Neuronal stem cell (in vitro differentiated cells): ENCODE results near the gene ZFYVE28.

Experiments used
- DNase-seq: peaks from one replicate; pipeline ENCODE4 v3.0.0-alpha.2; 2013; ENCODE audit warnings: low spot score
- H2AFZ ChIP-seq: one replicate; pipeline ENCODE4 v1.6.1; 2013; ENCODE audit warnings: mild to moderate bottlenecking, low read length, inconsistent platforms
- H2AK5ac ChIP-seq: 2 replicates; pipeline ENCODE4 v1.6.1; 2013; ENCODE audit warnings: low read depth, mild to moderate bottlenecking, inconsistent platforms, low read length, moderate library complexity, mixed read lengths
- H2BK120ac ChIP-seq: 2 replicates; pipeline ENCODE4 v1.6.1; 2013; ENCODE audit warnings: low read depth, mild to moderate bottlenecking, inconsistent platforms, low read length, moderate library complexity, mixed read lengths
- H2BK12ac ChIP-seq: one replicate; pipeline ENCODE4 v1.6.1; 2013; ENCODE audit warnings: low read length, inconsistent platforms
- H2BK15ac ChIP-seq: 2 replicates; pipeline ENCODE4 v1.6.1; 2013; ENCODE audit warnings: mild to moderate bottlenecking, low read length, inconsistent platforms, mixed read lengths
- H2BK5ac ChIP-seq: one replicate; pipeline ENCODE4 v1.6.1; 2013; ENCODE audit warnings: inconsistent platforms, mild to moderate bottlenecking, low read length, moderate library complexity
- H3K14ac ChIP-seq: one replicate; pipeline ENCODE4 v1.6.1; 2013; ENCODE audit warnings: low read length, inconsistent platforms
- H3K18ac ChIP-seq: 2 replicates; pipeline ENCODE4 v1.6.1; 2013; ENCODE audit warnings: low read length, inconsistent platforms
- H3K23ac ChIP-seq: 2 replicates; pipeline ENCODE4 v1.6.1; 2013; ENCODE audit warnings: low read depth, mild to moderate bottlenecking, mixed read lengths, low read length, inconsistent platforms; ENCODE audit not compliant: poor library complexity
- H3K27ac ChIP-seq: replicated peaks from 3 replicates; pipeline ENCODE4 v1.5.1; 2013; ENCODE audit warnings: low read length, inconsistent platforms
- H3K27me3 ChIP-seq, 3 experiments: 2 replicates each; pipeline ENCODE4 v1.6.1; 2013; ENCODE audit warnings: low read length in 3 of 3, mild to moderate bottlenecking in 2 of 3, inconsistent platforms in 1 of 3, low read depth in 1 of 3, mixed read lengths in 1 of 3, moderate library complexity in 1 of 3; ENCODE audit not compliant: control insufficient read depth in 3 of 3, insufficient read depth in 3 of 3
- H3K36me3 ChIP-seq, 2 donors: replicated peaks in 1 of 2; 2 replicates each; pipeline ENCODE4 v1.6.1; 2013; ENCODE audit warnings: low read length in 2 of 2; ENCODE audit not compliant: control insufficient read depth in 2 of 2, insufficient read depth in 2 of 2
- H3K4ac ChIP-seq: 2 replicates; pipeline ENCODE4 v1.6.1; 2013; ENCODE audit warnings: inconsistent platforms, mild to moderate bottlenecking, low read length, moderate library complexity
- H3K4me1 ChIP-seq, 2 donors: 1 replicate in 1 of 2; 2 replicates in 1 of 2; pipeline ENCODE4 v1.6.1; 2013; ENCODE audit warnings: low read length in 2 of 2, low read depth in 1 of 2; ENCODE audit not compliant: control insufficient read depth in 2 of 2, insufficient read depth in 1 of 2
- H3K4me2 ChIP-seq: one replicate; pipeline ENCODE4 v1.6.1; 2013; ENCODE audit warnings: mild to moderate bottlenecking, low read length, inconsistent platforms; ENCODE audit not compliant: insufficient read depth, poor library complexity, severe bottlenecking
- H3K4me3 ChIP-seq, 2 donors: 2 replicates each; pipeline ENCODE4 v1.5.1; 2013; ENCODE audit warnings: low read length in 2 of 2, mild to moderate bottlenecking in 2 of 2, inconsistent platforms in 1 of 2, moderate library complexity in 1 of 2
- H3K79me1 ChIP-seq: one replicate; pipeline ENCODE4 v1.6.1; 2013; ENCODE audit warnings: low read depth, mild to moderate bottlenecking, inconsistent platforms, low read length, moderate library complexity
- H3K9ac ChIP-seq: one replicate; pipeline ENCODE4 v1.6.1; 2013; ENCODE audit warnings: mild to moderate bottlenecking, low read depth, low read length, inconsistent platforms; ENCODE audit not compliant: poor library complexity
- H3K9me3 ChIP-seq, 2 donors: replicated peaks in 1 of 2; 2 replicates each; pipeline versions ENCODE3 to v1.6.1; 2013; ENCODE audit warnings: low read length in 2 of 2, mild to moderate bottlenecking in 2 of 2, inconsistent platforms in 1 of 2, low read depth in 1 of 2, mixed read lengths in 1 of 2, moderate library complexity in 1 of 2; ENCODE audit not compliant: control insufficient read depth in 2 of 2, insufficient read depth in 1 of 2
- H4K8ac ChIP-seq: one replicate; pipeline ENCODE4 v1.6.1; 2013; ENCODE audit warnings: low read depth, mild to moderate bottlenecking, inconsistent platforms, low read length, moderate library complexity
- H4K91ac ChIP-seq: one replicate; pipeline ENCODE4 v1.6.1; 2013; ENCODE audit warnings: low read length, low read depth, mild to moderate bottlenecking, inconsistent platforms; ENCODE audit not compliant: poor library complexity
- WGBS, 2 donors: extraction: QIAGEN DNeasy Blood & Tissue Kit; methylation state at CpG; one replicate each; pipeline ENCODE4 v1.1.7; 2013; ENCODE audit warnings: missing lambda C conversion rate in 2 of 2, mixed read lengths in 1 of 2; ENCODE audit not compliant: insufficient read length in 2 of 2, insufficient replicate concordance in 1 of 2; ENCODE audit errors: extremely low coverage in 2 of 2; 5-methylcytosine and 5-hydroxymethylcytosine counted together

Gene ZFYVE28

GRCh38 chr4:2266181-2266580 lies 152.3 kb downstream of the ZFYVE28 start:
- Histone ChIP-seq H3K9me3 (no peaks in the 10 kb centered on the region), H2BK15ac (peak overlapping the region; percentile 92), H3K4ac (no peak overlapping the region), H3K9ac (no peak overlapping the region), H2AFZ (peak overlapping the region; percentile 40), H2AK5ac (peak overlapping the region; percentile 81), H4K8ac (no peak overlapping the region), H3K4me2 (no peak overlapping the region), H2BK12ac (peak overlapping the region; percentile 73), H3K27ac (no peak overlapping the region), H3K27me3 (peaks cover 0 to 48% (median 0%) of the 10 kb centered on the region in 3 experiments), H2BK120ac (no peak overlapping the region), H4K91ac (no peak overlapping the region), H3K23ac (peak overlapping the region; percentile 31), H3K79me1 (peaks cover 6% of the 10 kb centered on the region), H3K14ac (peak overlapping the region; percentile 63), H3K36me3 (no peaks in the 10 kb centered on the region), H3K4me3 (no peak overlapping the region), H3K18ac (no peak overlapping the region), H2BK5ac (no peak overlapping the region), H3K4me1 (peaks cover 11 to 19% of the 10 kb centered on the region in 2 donors)
- whole genome bisulfite sequencing, 2 donors = no CpG with 5 or more reads among the region's 8 CpGs
- no peak for DNase-seq

GRCh38 chr4:2265113-2266110 lies 153.0 kb downstream of the ZFYVE28 start:
- H2BK120ac ChIP-seq = peak overlapping the region; percentile 41
- no peak overlapping the region for H3K27ac ChIP-seq
- H3K23ac ChIP-seq = peak overlapping the region; percentile 31
- WGBS, 2 donors = no CpG with 5 or more reads among the region's 19 CpGs
- peak overlapping the region; percentile 75 for H2BK5ac ChIP-seq
- peak overlapping the region; percentile 75 for H2BK12ac ChIP-seq
- no peak for DNase-seq
- peak overlapping the region; percentile 37 for H3K4ac ChIP-seq
- peak overlapping the region; percentile 3 for H3K9ac ChIP-seq
- H3K9me3 ChIP-seq = no peaks in the 10 kb centered on the region
- no peak overlapping the region for H4K8ac ChIP-seq
- H3K36me3 ChIP-seq = peaks cover 0 to under 1% of the 10 kb centered on the region in 2 donors
- H3K4me2 ChIP-seq = no peak overlapping the region
- peaks cover 13% of the 10 kb centered on the region for H3K79me1 ChIP-seq
- H2AFZ ChIP-seq = peak overlapping the region; percentile 40
- peak overlapping the region; percentile 65 for H3K18ac ChIP-seq
- no peak overlapping the region for H4K91ac ChIP-seq
- H3K27me3 ChIP-seq = peaks cover 0 to 45% (median 0%) of the 10 kb centered on the region in 3 experiments
- no peak overlapping the region for H3K4me3 ChIP-seq
- peak overlapping the region; percentile 81 for H2AK5ac ChIP-seq
- peak overlapping the region; percentile 71 for H3K14ac ChIP-seq
- peak overlapping the region; percentile 92 for H2BK15ac ChIP-seq
- H3K4me1 ChIP-seq = peaks cover 15 to 22% of the 10 kb centered on the region in 2 donors

DNA sequence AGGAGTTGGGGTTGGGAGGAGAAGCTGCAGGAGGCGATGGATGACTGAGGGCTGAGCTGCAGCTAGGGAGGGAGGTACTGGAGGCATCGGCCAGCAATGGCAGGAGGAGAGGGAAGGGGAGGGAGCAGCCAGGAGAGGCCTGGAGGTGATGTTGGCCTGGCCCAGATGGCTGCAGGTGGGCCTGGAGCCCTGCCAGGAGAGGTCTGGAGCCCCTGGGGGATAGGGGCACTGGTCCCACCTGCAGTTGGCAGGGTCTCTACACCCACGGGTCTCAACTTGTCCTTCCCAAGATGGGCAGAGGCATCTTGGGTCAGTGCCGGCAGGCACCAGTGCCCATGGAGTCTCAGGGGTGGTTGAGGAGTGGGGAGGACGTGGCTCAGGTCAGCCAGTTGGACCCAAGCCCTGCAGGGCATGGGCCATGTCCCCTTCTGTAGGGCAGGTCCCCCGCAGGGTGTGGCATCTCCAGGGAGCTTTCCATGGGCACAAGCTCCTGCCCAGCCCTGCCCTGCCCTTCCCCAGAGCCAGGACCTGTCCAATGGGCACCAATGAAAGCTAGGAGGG lies 153.9 kb downstream of the ZFYVE28 start:
- peak overlapping the region; percentile 41 for H2BK120ac ChIP-seq
- peak overlapping the region; percentile 32 for H3K14ac ChIP-seq
- no peak for DNase-seq
- no peak overlapping the region for H3K27ac ChIP-seq
- H3K4me2 ChIP-seq = no peak overlapping the region
- peaks cover 16 to 27% of the 10 kb centered on the region in 2 donors for H3K4me1 ChIP-seq
- peaks cover 0 to 39% (median 0%) of the 10 kb centered on the region in 3 experiments for H3K27me3 ChIP-seq
- H3K9ac ChIP-seq = peak overlapping the region; percentile 53
- H3K18ac ChIP-seq = peak overlapping the region; percentile 65
- peak overlapping the region; percentile 22 for H3K23ac ChIP-seq
- peaks cover 6 to 8% of the 10 kb centered on the region in 2 donors for H3K36me3 ChIP-seq
- H2BK5ac ChIP-seq = peak overlapping the region; percentile 59
- no peak overlapping the region for H4K8ac ChIP-seq
- no peaks in the 10 kb centered on the region for H3K9me3 ChIP-seq
- H2BK15ac ChIP-seq = peak overlapping the region; percentile 63
- H3K79me1 ChIP-seq = peaks cover 21% of the 10 kb centered on the region
- H4K91ac ChIP-seq = no peak overlapping the region
- no peak overlapping the region for H3K4ac ChIP-seq
- no peak overlapping the region for H3K4me3 ChIP-seq
- H2AFZ ChIP-seq = no peak overlapping the region
- WGBS, 2 donors = no CpG with 5 or more reads among the region's 6 CpGs
- peak overlapping the region; percentile 72 for H2AK5ac ChIP-seq
- H2BK12ac ChIP-seq = peak overlapping the region; percentile 75

DNA sequence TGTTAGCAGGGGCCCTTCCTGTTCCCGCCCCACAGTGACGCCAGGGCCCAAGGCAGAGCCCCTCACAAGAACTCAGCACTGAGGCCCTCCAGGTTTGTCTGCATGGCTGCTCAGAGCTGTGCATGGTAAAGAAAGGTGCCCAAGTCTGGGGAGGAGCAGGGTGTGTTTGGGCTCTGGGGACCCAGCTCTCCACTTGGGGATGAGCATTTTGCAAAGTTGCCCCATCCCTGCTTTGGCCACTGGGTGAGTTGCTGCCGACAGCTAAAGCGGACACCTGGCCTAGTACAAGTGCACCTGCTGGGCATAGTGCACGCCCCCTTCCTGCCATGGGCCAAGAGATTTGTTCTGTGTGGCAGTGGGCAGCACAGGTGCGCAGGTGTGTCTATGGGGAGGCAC lies 154.5 kb downstream of the ZFYVE28 start:
- peak overlapping the region; percentile 26 for H3K27ac ChIP-seq
- no CpG with 5 or more reads among the region's 6 CpGs for WGBS, 2 donors

More for the DNA sequence above, 154.5 kb downstream of the ZFYVE28 start:
- Histone ChIP-seq H3K27me3 (peaks cover 0 to 33% (median 0%) of the 10 kb centered on the region in 3 experiments), H3K4ac (no peak overlapping the region), H3K9ac (peak overlapping the region; percentile 55), H3K14ac (no peak overlapping the region), H3K4me2 (no peak overlapping the region), H2BK12ac (no peak overlapping the region), H3K4me1 (peaks cover 16 to 24% of the 10 kb centered on the region in 2 donors), H3K9me3 (no peaks in the 10 kb centered on the region), H3K79me1 (peaks cover 27% of the 10 kb centered on the region), H4K91ac (no peak overlapping the region), H2BK5ac (no peak overlapping the region), H3K4me3 (no peak overlapping the region), H3K23ac (no peak overlapping the region), H2AK5ac (peak overlapping the region; percentile 72), H3K36me3 (peaks cover 7 to 11% of the 10 kb centered on the region in 2 donors), H4K8ac (no peak overlapping the region), H2BK15ac (no peak overlapping the region), H2AFZ (peak overlapping the region; percentile 11), H2BK120ac (no peak overlapping the region), H3K18ac (peak overlapping the region; percentile 23)
- DNase-seq = no peak
